HG03025 (cell line): ENCODE data around the gene SIPA1L2.
A peak's percentile ranks its signal among the peaks of the same experiment; 100 is the strongest.

Source experiments
- ATAC-seq: cut with Tn5 transposase; IDR thresholded peaks from one replicate; pipeline ENCODE4 v1.9.1; 2021; ENCODE audit warnings: mild to moderate bottlenecking, moderate library complexity; ENCODE audit not compliant: unreplicated experiment, low FRiP score

SIPA1L2 gene

GRCh38 chr1:232591344-232591743, 38.6 kb downstream of the SIPA1L2 start:
- ATAC-seq: no peak

- ATAC-seq: peak; percentile 80
These were observed 39.2 kb downstream of the SIPA1L2 start for GRCh38 chr1:232590744-232591082.

GRCh38 chr1:232589812-232590743, 39.9 kb downstream of the SIPA1L2 start:
- ATAC-seq: peak; percentile 27

GRCh38 chr1:232589111-232589811, 40.7 kb downstream of the SIPA1L2 start:
- ATAC-seq: no peak

GRCh38 chr1:232587141-232588008, 42.6 kb downstream of the SIPA1L2 start:
- no peak for ATAC-seq

- no peak for ATAC-seq
These were observed 43.3 kb downstream of the SIPA1L2 start for GRCh38 chr1:232586679-232587078.

- ATAC-seq: no peak
These were observed 44.4 kb downstream of the SIPA1L2 start for GRCh38 chr1:232585486-232585885.

GRCh38 chr1:232581932-232582331, 48.0 kb downstream of the SIPA1L2 start:
- no peak for ATAC-seq
